ENCODE results near the gene MRPL11. TPM values are rescaled to one million over a fixed set of nuclear protein-coding genes. Genes with fewer than 3 reads are reported as not detected.

MRPL11 gene
- total RNA-seq, 1 experiment from 2014 or later, result 97.9 TPM

DNA sequence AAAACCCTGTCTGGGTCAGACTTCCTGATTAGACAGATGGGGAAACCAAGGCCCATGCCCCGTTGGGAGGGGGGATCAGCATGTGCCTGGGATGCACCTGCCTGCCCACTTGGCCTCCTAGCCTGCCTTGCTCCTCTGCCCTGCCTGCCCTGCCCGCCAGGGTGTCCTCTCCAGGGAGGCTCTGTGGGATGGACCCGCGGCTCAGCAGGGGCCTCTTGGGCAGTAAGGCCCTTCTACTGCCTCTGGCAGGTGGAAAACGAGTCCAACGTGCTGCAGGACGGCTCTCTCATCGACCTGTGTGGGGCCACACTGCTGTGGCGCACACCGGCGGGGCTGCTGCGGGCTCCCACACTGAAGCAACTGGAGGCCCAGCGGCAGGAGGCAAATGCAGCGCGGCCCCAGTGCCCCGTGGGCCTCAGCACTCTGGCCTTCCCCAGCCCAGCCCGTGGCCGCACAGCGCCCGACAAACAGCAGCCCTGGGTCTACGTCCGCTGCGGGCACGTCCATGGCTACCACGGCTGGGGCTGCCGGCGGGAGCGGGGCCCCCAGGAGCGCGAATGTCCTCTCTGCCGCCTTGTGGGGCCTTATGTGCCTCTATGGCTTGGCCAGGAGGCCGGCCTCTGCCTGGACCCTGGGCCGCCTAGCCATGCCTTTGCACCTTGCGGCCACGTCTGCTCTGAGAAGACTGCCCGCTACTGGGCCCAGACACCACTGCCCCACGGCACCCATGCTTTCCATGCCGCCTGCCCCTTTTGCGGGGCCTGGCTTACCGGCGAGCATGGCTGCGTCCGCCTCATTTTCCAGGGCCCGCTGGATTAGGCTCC, 36.9 kb upstream of the MRPL11 start:
- no peak overlapping the region for H3K27ac ChIP-seq (ENCODE audit: low read depth, low read length, poor library complexity, severe bottlenecking)
- TF ChIP-seq EZH2 (IDR thresholded peaks at IDR 0.05; ENCODE audit: borderline replicate concordance, low read depth, low read length, poor library complexity, severe bottlenecking), result no peak
- TF ChIP-seq, protein P1, sequence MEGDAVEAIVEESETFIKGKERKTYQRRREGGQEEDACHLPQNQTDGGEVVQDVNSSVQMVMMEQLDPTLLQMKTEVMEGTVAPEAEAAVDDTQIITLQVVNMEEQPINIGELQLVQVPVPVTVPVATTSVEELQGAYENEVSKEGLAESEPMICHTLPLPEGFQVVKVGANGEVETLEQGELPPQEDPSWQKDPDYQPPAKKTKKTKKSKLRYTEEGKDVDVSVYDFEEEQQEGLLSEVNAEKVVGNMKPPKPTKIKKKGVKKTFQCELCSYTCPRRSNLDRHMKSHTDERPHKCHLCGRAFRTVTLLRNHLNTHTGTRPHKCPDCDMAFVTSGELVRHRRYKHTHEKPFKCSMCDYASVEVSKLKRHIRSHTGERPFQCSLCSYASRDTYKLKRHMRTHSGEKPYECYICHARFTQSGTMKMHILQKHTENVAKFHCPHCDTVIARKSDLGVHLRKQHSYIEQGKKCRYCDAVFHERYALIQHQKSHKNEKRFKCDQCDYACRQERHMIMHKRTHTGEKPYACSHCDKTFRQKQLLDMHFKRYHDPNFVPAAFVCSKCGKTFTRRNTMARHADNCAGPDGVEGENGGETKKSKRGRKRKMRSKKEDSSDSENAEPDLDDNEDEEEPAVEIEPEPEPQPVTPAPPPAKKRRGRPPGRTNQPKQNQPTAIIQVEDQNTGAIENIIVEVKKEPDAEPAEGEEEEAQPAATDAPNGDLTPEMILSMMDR (conservative IDR thresholded peaks at IDR 0.05; ENCODE audit: low read depth, low read length), result no peak
- no TSS peak for BruUV-seq (replicated peaks)
- intact Hi-C loops (cut with micrococcal nuclease; ENCODE audit: unreplicated experiment), result no loop called here
- H3K9me3 ChIP-seq (ENCODE audit: low read depth, low read length, poor library complexity, severe bottlenecking), result no peaks in the 10 kb centered on the region
- CTCF ChIA-PET, result no interaction called here
- POLR2A ChIA-PET (ENCODE audit: low non-redundant PET), result no interaction called here
- H3K4me3 ChIP-seq (ENCODE audit: low read depth, low read length, poor library complexity, severe bottlenecking), result no peak overlapping the region
- DNase-seq (ENCODE audit: low spot score), result no peak
- H3K4me1 ChIP-seq (ENCODE audit: insufficient read depth, low read length, poor library complexity, severe bottlenecking), result no peaks in the 10 kb centered on the region
- no peaks in the 10 kb centered on the region for H3K27me3 ChIP-seq (replicated peaks; ENCODE audit: insufficient read depth, low read depth, low read length, poor library complexity)
- peaks cover 17% of the 10 kb centered on the region for H3K36me3 ChIP-seq (ENCODE audit: insufficient read depth, low read length, poor library complexity, severe bottlenecking)

DNA sequence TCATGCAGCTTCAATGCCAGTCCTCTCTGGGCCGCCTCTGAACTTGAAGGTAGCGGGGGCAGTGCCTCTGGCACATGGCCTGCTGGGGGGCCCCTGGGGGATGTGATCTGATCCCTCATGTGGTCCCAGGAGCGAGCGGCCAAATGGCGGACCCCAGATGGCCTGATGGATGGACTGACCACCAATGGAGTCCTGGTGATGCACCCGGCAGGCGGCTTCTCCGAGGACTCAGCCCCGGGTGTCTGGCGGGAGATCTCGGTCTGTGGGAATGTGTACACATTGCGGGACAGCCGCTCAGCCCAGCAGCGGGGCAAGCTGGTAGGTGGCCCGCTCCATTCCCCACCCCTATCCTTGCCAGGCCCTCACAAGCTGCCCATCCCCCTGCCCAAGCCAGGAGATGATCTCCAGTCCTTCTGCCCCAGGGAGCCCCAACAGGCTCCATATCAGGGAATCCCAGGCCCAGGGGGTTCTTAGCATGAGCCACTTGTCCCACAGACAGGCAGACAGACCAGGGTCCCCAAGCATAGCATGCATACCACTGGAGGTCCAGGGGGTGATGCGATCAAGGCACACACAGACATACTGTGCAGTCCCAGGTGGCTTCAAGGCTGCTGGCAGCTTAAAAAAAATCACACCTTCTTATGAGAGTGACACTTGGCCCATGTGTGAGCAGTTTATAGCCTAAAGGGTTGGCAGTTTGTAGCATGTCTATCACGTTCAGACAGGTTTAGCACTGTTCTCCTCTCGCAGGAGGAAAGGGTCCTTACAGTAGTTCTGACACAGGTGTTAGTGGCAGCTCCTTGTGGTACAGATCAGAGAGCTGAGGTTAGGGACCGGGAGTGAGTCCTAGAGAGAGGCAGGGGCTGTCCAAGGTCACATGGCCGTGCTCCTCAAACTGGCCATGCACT, 35.2 kb upstream of the MRPL11 start:
- H3K4me1 ChIP-seq (ENCODE audit: insufficient read depth, low read length, poor library complexity, severe bottlenecking), result no peaks in the 10 kb centered on the region
- no peak for DNase-seq (ENCODE audit: low spot score)
- no peaks in the 10 kb centered on the region for H3K9me3 ChIP-seq (ENCODE audit: low read depth, low read length, poor library complexity, severe bottlenecking)
- TF ChIP-seq, protein P1 (conservative IDR thresholded peaks at IDR 0.05; ENCODE audit: low read depth, low read length), result no peak
- no peak for TF ChIP-seq EZH2 (IDR thresholded peaks at IDR 0.05; ENCODE audit: borderline replicate concordance, low read depth, low read length, poor library complexity, severe bottlenecking)
- H3K36me3 ChIP-seq (ENCODE audit: insufficient read depth, low read length, poor library complexity, severe bottlenecking), result peaks cover 17% of the 10 kb centered on the region
- CTCF ChIA-PET, result no interaction called here
- no peak overlapping the region for H3K27ac ChIP-seq (ENCODE audit: low read depth, low read length, poor library complexity, severe bottlenecking)
- BruUV-seq (replicated peaks), result no TSS peak
- no peaks in the 10 kb centered on the region for H3K27me3 ChIP-seq (replicated peaks; ENCODE audit: insufficient read depth, low read depth, low read length, poor library complexity)
- no peak overlapping the region for H3K4me3 ChIP-seq (ENCODE audit: low read depth, low read length, poor library complexity, severe bottlenecking)
- intact Hi-C loops (cut with micrococcal nuclease; ENCODE audit: unreplicated experiment), result no loop called here
- POLR2A ChIA-PET (ENCODE audit: low non-redundant PET), result no interaction called here

DNA sequence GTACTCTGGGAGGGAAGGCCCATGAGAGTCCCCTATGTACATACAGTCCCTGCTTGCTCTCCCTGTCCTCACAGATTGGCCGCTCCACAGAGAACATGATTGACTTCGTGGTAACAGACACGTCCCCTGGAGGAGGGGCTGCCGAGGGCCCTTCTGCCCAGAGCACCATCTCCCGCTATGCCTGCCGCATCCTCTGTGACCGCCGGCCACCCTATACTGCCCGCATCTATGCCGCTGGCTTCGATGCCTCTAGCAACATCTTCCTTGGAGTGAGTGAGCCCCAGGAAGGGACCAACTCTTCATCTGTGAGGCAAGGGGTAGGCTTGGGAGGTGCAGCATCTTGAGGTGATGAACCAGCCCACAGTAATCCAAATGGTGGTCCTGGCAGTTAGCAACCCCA, 34.5 kb upstream of the MRPL11 start:
- Histone ChIP-seq H3K36me3 (ENCODE audit: insufficient read depth, low read length, poor library complexity, severe bottlenecking) (peaks cover 17% of the 10 kb centered on the region), H3K27ac (ENCODE audit: low read depth, low read length, poor library complexity, severe bottlenecking) (no peak overlapping the region), H3K4me1 (ENCODE audit: insufficient read depth, low read length, poor library complexity, severe bottlenecking) (no peaks in the 10 kb centered on the region), H3K27me3 (replicated peaks; ENCODE audit: insufficient read depth, low read depth, low read length, poor library complexity) (no peaks in the 10 kb centered on the region), H3K4me3 (ENCODE audit: low read depth, low read length, poor library complexity, severe bottlenecking) (no peak overlapping the region), H3K9me3 (ENCODE audit: low read depth, low read length, poor library complexity, severe bottlenecking) (no peaks in the 10 kb centered on the region)
- POLR2A ChIA-PET (ENCODE audit: low non-redundant PET), result no interaction called here
- BruUV-seq (replicated peaks), result no TSS peak
- CTCF ChIA-PET, result no interaction called here
- intact Hi-C loops (cut with micrococcal nuclease; ENCODE audit: unreplicated experiment), result no loop called here
- DNase-seq (ENCODE audit: low spot score), result no peak
- TF ChIP-seq, protein P1 (conservative IDR thresholded peaks at IDR 0.05; ENCODE audit: low read depth, low read length), result no peak
- TF ChIP-seq EZH2 (IDR thresholded peaks at IDR 0.05; ENCODE audit: borderline replicate concordance, low read depth, low read length, poor library complexity, severe bottlenecking), result no peak
